SW 1271 (cell line): ENCODE measurements around the gene REV3L.
A peak's percentile ranks its signal among the peaks of the same experiment; 100 is the strongest.

Experiments used
- DNase-seq, 2 experiments: peaks; one replicate each; lab custom pipeline; 2025; lab: John Stamatoyannopoulos, UW

REV3L gene

GRCh38 chr6:111427341-111428116, 55.5 kb downstream of the REV3L start:
- peak; percentile 24 to 82 for DNase-seq

DNA sequence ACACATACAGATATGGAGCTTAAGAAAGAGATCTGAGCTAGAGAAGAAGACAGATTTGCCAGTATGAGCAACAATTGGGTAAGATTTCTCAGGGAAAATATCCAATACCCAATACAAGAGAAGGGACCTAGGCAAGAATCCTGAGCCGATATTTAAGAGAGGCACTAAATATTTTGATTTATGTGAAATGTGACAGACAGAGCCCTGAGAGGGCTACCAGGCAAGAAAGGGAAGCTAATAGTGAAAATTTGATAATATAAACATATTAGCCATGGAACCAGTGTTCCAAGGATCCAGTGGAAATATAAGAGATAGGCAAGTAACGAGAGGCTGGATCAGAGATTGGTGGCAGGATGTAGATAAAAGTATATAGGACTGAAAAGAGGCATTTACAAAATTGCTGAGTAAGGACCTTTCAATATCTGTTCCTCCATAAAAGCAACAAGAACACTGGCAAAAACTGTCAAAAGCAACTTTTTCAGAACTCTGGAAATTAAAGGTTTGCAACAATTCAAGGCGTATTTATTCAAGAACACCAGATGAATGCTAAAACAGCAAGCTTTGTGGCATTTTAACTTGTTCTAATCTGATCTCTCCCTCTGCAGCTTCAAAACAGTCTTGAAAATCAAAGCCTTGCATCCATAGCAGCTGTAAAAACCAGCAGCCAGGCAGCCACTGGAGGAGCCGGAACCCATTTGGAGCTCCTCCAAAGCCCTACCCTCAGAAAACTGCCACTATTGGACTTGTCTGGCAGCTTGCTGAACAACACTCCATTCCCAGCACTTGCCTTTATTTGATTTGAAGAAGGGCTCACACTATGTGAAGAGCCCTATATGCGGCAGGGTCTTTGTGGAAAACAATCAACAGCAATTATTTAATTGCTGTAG, 58.8 kb downstream of the REV3L start:
- no peak for DNase-seq

DNA sequence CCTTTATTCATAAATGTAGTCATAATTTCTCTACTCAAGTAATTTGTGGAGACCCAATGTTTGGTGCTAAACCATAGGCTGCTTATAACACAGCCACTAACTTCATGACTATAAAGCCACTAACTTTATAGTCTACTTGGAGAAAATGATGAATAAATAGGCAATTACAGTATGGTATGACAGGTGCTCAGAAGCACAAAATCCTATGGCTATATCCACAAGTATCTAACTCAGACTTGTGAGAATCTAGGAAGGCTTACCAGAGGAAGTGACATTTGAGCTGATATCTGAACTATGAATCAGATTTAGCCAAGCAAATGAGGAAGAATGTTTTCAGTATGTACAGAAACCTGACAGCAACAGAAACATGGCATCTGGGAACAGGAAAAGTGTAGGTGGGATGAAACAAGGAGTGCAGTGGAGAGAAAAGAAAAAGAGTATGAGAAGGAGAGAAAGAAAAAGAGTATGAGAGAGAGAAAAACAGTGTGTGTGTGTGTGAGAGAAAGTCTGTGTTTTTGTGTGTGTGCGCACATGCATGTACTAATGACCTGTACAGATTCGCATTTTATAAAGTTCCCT, 59.9 kb downstream of the REV3L start:
- peak in 1 of 2 experiments; percentile 16 for DNase-seq

GRCh38 chr6:111418971-111419693, 63.9 kb downstream of the REV3L start:
- no peak for DNase-seq

GRCh38 chr6:111417946-111418345, 65.1 kb downstream of the REV3L start:
- no peak for DNase-seq

DNA sequence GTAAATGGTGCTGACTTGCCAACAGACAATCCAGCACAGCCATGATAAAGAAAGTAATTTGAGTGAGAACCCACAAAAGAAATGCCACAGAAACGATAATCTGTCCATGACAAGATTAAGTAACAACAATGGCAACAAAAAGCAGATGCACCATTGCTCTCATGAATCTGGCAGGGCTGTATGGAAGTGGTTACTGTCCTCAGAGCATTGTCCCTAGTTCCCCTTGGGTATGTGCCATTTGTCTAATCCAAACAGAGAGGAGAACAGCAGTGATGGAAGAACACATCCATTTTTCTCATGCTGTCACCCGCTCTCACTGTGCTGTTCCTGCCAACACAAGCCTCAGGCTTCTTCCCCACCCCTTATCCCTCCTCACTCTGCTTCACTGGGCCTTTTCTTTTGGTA, 65.8 kb downstream of the REV3L start:
- DNase-seq, result no peak

DNA sequence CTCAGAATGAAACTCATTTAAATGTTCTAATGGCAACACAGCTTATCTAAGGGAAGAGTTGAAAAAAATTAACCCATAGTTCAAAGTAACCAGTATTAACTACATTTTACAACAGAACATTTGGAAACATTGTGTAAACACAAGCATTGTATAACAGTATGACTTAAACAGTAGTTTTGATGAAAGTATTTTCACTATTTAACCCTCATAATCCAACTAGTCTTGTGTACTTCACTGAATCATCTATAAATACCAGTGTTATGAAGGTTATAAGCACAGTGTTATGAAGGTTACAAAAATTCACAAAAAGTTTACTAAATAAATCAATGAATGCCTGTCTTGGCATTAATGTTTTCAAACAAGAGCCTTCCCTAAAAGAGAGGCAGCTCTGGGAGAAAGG, 66.5 kb downstream of the REV3L start:
- no peak for DNase-seq

GRCh38 chr6:111414373-111414772, 68.6 kb downstream of the REV3L start:
- DNase-seq, result no peak

GRCh38 chr6:111411978-111412566, 70.9 kb downstream of the REV3L start:
- no peak for DNase-seq

- DNase-seq, result no peak
Observed at GRCh38 chr6:111411046-111411445, 72.0 kb downstream of the REV3L start.

DNA sequence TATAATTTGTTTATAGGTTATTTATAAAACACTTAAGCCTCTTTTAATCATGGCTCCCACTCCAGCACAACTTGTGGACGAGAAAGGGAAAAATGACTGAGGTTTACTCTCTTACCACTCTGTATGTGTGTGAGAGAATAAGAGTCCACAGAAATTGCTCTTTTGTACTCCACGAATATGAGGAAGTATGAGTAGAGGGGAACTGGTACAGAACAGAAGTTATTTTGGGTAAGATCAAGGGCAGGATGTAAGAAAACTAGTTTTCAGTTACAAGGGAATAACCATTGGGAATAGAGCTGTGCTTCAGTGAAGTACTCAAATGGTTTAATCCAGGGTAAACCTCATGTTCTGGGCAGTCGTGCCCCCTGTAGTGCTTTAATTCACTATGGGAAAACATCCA, 72.6 kb downstream of the REV3L start:
- DNase-seq, result no peak

GRCh38 chr6:111409430-111409829, 73.6 kb downstream of the REV3L start:
- DNase-seq, result no peak

DNA sequence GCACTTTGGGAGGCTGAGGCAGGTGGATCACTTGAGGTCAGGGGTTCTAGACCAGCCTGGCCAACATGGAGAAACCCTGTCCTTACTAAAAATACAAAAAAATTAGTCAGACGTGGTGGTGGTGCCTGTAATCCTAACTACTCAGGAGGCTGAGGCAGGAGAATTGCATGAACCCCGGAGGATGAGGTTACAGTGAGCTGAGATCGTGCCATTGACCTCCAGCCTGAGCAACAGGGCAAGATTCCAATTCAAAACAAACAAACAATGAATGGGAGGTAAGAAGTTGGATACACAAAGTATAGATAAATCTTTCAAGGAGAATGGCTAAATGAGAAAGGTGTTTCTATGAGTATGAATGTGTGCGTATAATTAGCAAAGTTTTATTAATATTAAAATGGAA, 75.3 kb downstream of the REV3L start:
- DNase-seq, result no peak

- DNase-seq, result no peak
Observed at GRCh38 chr6:111406200-111406721, 76.8 kb downstream of the REV3L start.

DNA sequence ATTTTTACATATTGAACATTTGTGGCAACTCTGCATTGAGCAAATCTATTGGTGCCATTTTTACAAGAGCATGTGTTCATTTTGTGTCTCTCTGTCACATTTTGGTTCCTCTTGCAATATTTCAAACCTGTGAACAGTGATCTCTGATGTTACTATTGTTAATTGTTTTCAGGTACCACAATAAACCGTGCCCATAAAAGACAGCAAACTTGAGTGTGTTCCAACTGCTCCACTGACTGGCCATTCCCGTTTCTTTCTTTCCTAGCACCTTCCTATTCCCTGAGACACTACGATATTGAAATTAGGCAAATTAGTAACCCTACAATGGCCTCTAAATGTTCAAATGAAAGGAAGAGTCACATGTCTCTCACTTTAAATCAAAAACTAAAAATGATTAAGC, 79.6 kb downstream of the REV3L start:
- no peak for DNase-seq

- DNase-seq, result no peak
Observed at GRCh38 chr6:111399626-111400025, 83.4 kb downstream of the REV3L start.

- DNase-seq, result no peak
Observed at GRCh38 chr6:111388681-111389080, 94.3 kb downstream of the REV3L start.

- no peak for DNase-seq
Observed at GRCh38 chr6:111382476-111383294, 100.3 kb downstream of the REV3L start.

DNA sequence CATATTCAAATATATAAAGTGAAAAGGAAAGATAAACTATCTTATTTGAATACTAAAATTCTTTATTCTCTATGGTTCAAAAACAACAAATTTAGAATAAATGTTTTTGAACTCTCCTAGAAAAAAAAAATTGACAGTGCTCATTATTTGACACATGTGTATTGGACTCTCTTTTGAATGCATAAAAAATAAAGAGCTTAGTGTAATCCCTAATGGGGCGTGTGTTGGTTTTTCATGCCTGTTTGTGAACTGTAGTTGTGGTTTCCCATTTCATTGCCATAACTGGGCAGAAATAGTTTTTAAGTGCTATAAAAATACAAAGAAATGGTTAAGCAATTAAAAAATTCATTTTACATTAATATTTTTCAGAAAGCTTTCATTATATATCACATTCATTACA, 101.3 kb downstream of the REV3L start:
- DNase-seq, result no peak

DNA sequence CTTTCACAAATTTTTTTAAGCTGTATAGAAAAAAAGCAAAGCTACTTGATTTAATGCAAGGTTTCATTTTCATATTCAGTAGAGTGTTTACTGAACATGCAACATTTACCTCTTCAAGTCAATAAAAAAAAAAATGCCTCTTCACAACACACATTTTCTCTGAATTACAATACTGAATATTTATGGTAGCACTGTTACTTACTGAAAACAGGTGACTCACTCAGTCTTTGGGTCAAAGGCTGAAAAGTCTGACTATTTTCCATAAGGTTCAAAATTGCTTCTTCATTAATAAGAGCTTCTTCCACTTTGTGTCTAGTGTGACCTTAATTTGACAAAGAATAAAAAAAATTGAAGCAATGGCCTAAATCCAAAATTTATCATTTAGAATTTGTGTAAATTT, 101.9 kb downstream of the REV3L start:
- DNase-seq, result no peak

- no peak for DNase-seq
Observed at GRCh38 chr6:111379831-111380230, 103.2 kb downstream of the REV3L start.
